OCI-LY7 (cell line): ENCODE data around the gene KRTAP3-3. TPM values are rescaled to one million over a fixed set of nuclear protein-coding genes. Genes with fewer than 3 reads are reported as not detected.

Experiments used
- BruUV-seq: library from RNA; stranded (reverse); fragments of 400-500 nt; replicated peaks from 2 replicates; lab custom pipeline; 2021; lab: Mats Ljungman, UMichigan
- CTCF ChIA-PET: fragments of 300-600 bp; sonication (Branson Sonifier 250); formaldehyde crosslinking; loops from one replicate; lab custom pipeline; 2022; ENCODE audit warnings: antibody characterized with exemption; ENCODE audit not compliant: unreplicated experiment; lab: Charles Lee
- POLR2A ChIA-PET: fragments of 300-600 bp; sonication (Branson Sonifier 250); formaldehyde crosslinking; loops from one replicate; lab custom pipeline; 2022; ENCODE audit warnings: antibody characterized with exemption; lab: Charles Lee
- DNase-seq: peaks from one replicate; pipeline ENCODE4 v3.0.0-alpha.2; 2015; ENCODE audit warnings: low spot score
- H2AFZ ChIP-seq: fragments of 200-600 bp; sonication (generic), shearing (Covaris generic); 2 replicates; pipeline ENCODE4 v1.6.1; 2014; ENCODE audit warnings: mild to moderate bottlenecking, antibody characterized with exemption, low read length, moderate library complexity
- H3K27ac ChIP-seq: fragments of 200-600 bp; sonication (generic); 2 replicates; pipeline ENCODE4 v1.5.1; 2014; ENCODE audit warnings: mixed run types, low read depth, mild to moderate bottlenecking, moderate library complexity, low read length, inconsistent platforms; ENCODE audit not compliant: poor library complexity, severe bottlenecking
- H3K36me3 ChIP-seq: fragments of 200-600 bp; sonication (generic); 2 replicates; pipeline ENCODE4 v1.6.1; 2014; ENCODE audit warnings: mild to moderate bottlenecking, antibody characterized with exemption, low read length, moderate library complexity, mixed read lengths; ENCODE audit not compliant: insufficient read depth
- H3K4me1 ChIP-seq: fragments of 200-600 bp; sonication (generic); 2 replicates; pipeline ENCODE4 v1.5.1; 2014; ENCODE audit warnings: mild to moderate bottlenecking, low read length; ENCODE audit not compliant: insufficient read depth, poor library complexity, severe bottlenecking
- H3K4me2 ChIP-seq: fragments of 200-600 bp; sonication (generic); 2 replicates; pipeline ENCODE4 v1.6.1; 2014; ENCODE audit warnings: mild to moderate bottlenecking, low read length
- H3K4me3 ChIP-seq: fragments of 200-600 bp; sonication (generic); 2 replicates; pipeline ENCODE4 v1.5.1; 2014; ENCODE audit warnings: mild to moderate bottlenecking, low read depth, low read length; ENCODE audit not compliant: poor library complexity, severe bottlenecking
- H3K79me2 ChIP-seq: fragments of 200-600 bp; sonication (generic); 2 replicates; pipeline ENCODE4 v1.6.1; 2016; ENCODE audit warnings: low read depth, mild to moderate bottlenecking, low read length, moderate library complexity, mixed read lengths; ENCODE audit not compliant: insufficient read depth
- H3K9me2 ChIP-seq: fragments of 200-600 bp; sonication (generic); 2 replicates; pipeline ENCODE4 v1.6.1; 2016; ENCODE audit warnings: mild to moderate bottlenecking, low read length, mixed read lengths; ENCODE audit not compliant: insufficient read depth
- H3K9me3 ChIP-seq: fragments of 200-600 bp; sonication (generic); 2 replicates; pipeline ENCODE4 v1.6.1; 2014; ENCODE audit warnings: mild to moderate bottlenecking, mixed run types, low read length, mixed read lengths
- H4K20me1 ChIP-seq: fragments of 200-600 bp; sonication (generic); 2 replicates; pipeline ENCODE4 v1.6.1; 2014; ENCODE audit warnings: mild to moderate bottlenecking, antibody characterized with exemption, low read length, moderate library complexity, mixed read lengths; ENCODE audit not compliant: insufficient read depth
- EZH2phosphoT487 ChIP-seq: fragments of 200-600 bp; sonication (generic); IDR thresholded peaks from 2 replicates; pipeline ENCODE4 v1.6.1; 2018; ENCODE audit warnings: low read depth, borderline replicate concordance, mild to moderate bottlenecking, mixed run types, antibody characterized with exemption, low read length, moderate library complexity, mixed read lengths
- intact Hi-C: fragments of 100-400 bp; cut with micrococcal nuclease; formaldehyde crosslinking; loops from one replicate; pipeline ENCODE4 v1.10.0; 2022; ENCODE audit not compliant: unreplicated experiment
- total RNA-seq, 2 experiments: library from RNA; depleted of rRNA in 1 of 2; stranded (reverse); fragments of >200 nt in 1 of 2; shearing (Covaris generic) in 1 of 2; gene quantifications; 2 replicates each; pipeline ENCODE4 v1.2.3, GENCODE V29; 2014 to 2022
- TF ChIP-seq, protein P1 (sequence below): fragments of 200-600 bp; sonication (generic); conservative IDR thresholded peaks from 2 replicates; pipeline ENCODE4 v1.5.1; 2014; ENCODE audit warnings: mild to moderate bottlenecking, antibody characterized with exemption, low read length, moderate library complexity, mixed read lengths

KRTAP3-3 gene
- total RNA-seq, 2 experiments from 2014 or later, result not detected

DNA sequence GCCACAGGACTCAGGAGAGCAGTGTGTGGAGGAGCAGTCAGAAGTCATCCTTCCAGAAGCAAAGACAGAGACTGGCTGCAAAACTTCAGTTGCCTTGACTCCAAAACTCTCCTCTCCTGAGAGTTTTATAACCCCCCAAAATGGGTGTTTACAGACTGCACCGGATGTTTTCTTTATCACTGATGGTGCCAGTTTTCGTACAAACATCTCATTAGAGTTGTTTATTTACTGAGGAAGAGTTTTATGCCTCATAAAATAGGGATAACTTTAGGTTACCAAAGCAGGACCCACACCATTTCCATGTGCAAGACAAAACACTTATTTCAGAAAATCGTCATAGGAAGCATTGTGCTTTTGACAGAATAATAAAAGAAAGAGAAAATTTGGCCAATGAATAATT is 9.7 kb downstream of the KRTAP3-3 start, which contains the start of gene KRT40:
TSS of gene KRT40 (minus strand) at position 101 of the 400 bp plus-strand sequence. CDS start at position 48, 53 bp downstream.
- TF ChIP-seq EZH2phosphoT487, result no peak
- TF ChIP-seq, protein P1, sequence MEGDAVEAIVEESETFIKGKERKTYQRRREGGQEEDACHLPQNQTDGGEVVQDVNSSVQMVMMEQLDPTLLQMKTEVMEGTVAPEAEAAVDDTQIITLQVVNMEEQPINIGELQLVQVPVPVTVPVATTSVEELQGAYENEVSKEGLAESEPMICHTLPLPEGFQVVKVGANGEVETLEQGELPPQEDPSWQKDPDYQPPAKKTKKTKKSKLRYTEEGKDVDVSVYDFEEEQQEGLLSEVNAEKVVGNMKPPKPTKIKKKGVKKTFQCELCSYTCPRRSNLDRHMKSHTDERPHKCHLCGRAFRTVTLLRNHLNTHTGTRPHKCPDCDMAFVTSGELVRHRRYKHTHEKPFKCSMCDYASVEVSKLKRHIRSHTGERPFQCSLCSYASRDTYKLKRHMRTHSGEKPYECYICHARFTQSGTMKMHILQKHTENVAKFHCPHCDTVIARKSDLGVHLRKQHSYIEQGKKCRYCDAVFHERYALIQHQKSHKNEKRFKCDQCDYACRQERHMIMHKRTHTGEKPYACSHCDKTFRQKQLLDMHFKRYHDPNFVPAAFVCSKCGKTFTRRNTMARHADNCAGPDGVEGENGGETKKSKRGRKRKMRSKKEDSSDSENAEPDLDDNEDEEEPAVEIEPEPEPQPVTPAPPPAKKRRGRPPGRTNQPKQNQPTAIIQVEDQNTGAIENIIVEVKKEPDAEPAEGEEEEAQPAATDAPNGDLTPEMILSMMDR, result no peak
- Histone ChIP-seq H3K4me3 (no peak within 1 kb of the TSS), H3K27ac (no peak within 1 kb of the TSS), H3K9me2 (no peaks in the 10 kb centered on the region), H3K4me2 (no peak within 1 kb of the TSS), H2AFZ (no peak within 1 kb of the TSS), H3K36me3 (no peaks in the 10 kb centered on the region), H4K20me1 (no peaks in the 10 kb centered on the region), H3K4me1 (no peaks in the 10 kb centered on the region), H3K79me2 (no peaks in the 10 kb centered on the region), H3K9me3 (no peaks in the 10 kb centered on the region)
- CTCF ChIA-PET, result no interaction called here
- POLR2A ChIA-PET, result no interaction called here
- intact Hi-C loops, result no loop called here
- BruUV-seq, result no TSS peak
- DNase-seq, result no peak

DNA sequence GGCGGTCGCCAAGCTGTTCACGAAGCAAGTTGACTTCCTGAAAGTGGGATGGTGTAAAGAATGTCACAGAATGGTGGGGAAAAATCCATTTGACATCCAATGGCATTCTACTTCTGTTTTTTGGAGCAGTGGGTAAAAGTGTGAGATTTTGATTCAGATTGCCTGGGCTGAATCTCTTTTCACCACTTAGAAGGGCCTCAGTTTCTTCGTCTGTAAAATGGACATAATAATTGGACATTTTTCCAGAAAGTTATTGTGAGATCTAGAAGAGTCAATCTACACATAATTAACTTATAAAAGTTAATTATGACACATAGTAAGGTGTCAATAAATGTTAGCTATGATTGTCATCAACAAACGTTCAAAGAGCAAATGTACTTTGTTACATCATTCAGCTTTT is 12.8 kb downstream of the KRTAP3-3 start:
- no TSS peak for BruUV-seq
- no peaks in the 10 kb centered on the region for H3K4me1 ChIP-seq
- H3K9me3 ChIP-seq, result no peaks in the 10 kb centered on the region
- ChIA-PET CTCF (no interaction called here), POLR2A (no interaction called here)
- no peak overlapping the region for H2AFZ ChIP-seq
- H3K79me2 ChIP-seq, result no peaks in the 10 kb centered on the region
- DNase-seq, result no peak
- H3K27ac ChIP-seq, result no peak overlapping the region
- no peaks in the 10 kb centered on the region for H3K36me3 ChIP-seq
- no peaks in the 10 kb centered on the region for H3K9me2 ChIP-seq
- TF ChIP-seq, protein P1, result no peak
- TF ChIP-seq EZH2phosphoT487, result no peak
- H3K4me3 ChIP-seq, result no peak overlapping the region
- intact Hi-C loops, result no loop called here
- H4K20me1 ChIP-seq, result no peaks in the 10 kb centered on the region
- H3K4me2 ChIP-seq, result no peak overlapping the region

DNA sequence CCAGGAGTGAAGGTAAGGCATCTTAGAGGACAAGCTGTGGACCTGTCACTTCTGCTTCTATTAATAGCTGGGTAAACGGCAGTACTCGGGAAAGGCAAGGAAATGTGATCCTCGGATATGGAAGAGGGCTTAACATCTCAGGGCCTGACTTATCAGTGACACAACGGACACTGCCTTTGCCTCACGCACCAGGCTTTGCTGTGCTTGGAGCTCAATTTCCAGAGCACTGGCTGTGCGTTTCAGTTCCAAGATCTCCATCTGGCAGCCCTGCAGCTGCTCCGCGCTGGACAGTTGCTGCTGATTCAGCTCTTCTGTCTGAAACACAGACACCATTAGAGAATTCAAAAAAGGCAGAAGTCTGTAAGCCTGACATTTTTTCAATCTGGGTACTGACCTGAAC is 13.4 kb downstream of the KRTAP3-3 start:
- no peak for DNase-seq
- H3K9me3 ChIP-seq, result no peaks in the 10 kb centered on the region
- H3K27ac ChIP-seq, result no peak overlapping the region
- no TSS peak for BruUV-seq
- no peaks in the 10 kb centered on the region for H3K36me3 ChIP-seq
- H2AFZ ChIP-seq, result no peak overlapping the region
- no peaks in the 10 kb centered on the region for H3K79me2 ChIP-seq
- TF ChIP-seq, protein P1, result no peak
- no peak for TF ChIP-seq EZH2phosphoT487
- no peak overlapping the region for H3K4me3 ChIP-seq
- intact Hi-C loops, result no loop called here
- H3K4me2 ChIP-seq, result no peak overlapping the region
- H4K20me1 ChIP-seq, result no peaks in the 10 kb centered on the region
- no peaks in the 10 kb centered on the region for H3K9me2 ChIP-seq
- ChIA-PET CTCF (no interaction called here), POLR2A (interaction anchor here (0.6 kb wide), 1 partner anchor 1565 kb away, joined by 4 read pairs; no protein-coding TSS in a partner anchor)
- no peaks in the 10 kb centered on the region for H3K4me1 ChIP-seq
